Endothelial cell of umbilical vein (primary cell): ENCODE results near the gene NCS1. TPM values are rescaled to one million over a fixed set of nuclear protein-coding genes. Genes with fewer than 3 reads are reported as not detected.

ENCODE experiments used
- BruUV-seq: library from RNA; stranded (reverse); fragments of 400-500 nt; replicated peaks from 2 replicates; lab custom pipeline; 2021; lab: Mats Ljungman, UMichigan
- CTCF ChIA-PET: fragments of 300-600, 350-600 bp; sonication (Branson Sonifier 250); formaldehyde crosslinking; loops from one replicate; lab custom pipeline; 2021; ENCODE audit warnings: antibody characterized with exemption, inconsistent platforms; lab: Charles Lee
- POLR2A ChIA-PET: fragments of 300-600, 350-600 bp; sonication (Branson Sonifier 250); formaldehyde crosslinking; loops from one replicate; lab custom pipeline; 2021; ENCODE audit warnings: antibody characterized with exemption, inconsistent platforms; lab: Charles Lee
- DNase-seq: peaks from one replicate; pipeline ENCODE4 v3.0.0-alpha.2; 2011; ENCODE audit warnings: low read depth, low spot score
- FAIRE-seq: peaks from 2 replicates; lab custom pipeline; 2011; peaks lifted over from hg19 to GRCh38; lab: Jason Lieb, UNC
- H2AFZ ChIP-seq: 2 replicates; pipeline ENCODE4 v1.6.0; 2012; ENCODE audit warnings: low read depth, low read length, control low read depth, inconsistent platforms
- H3K27ac ChIP-seq: 2 replicates; pipeline ENCODE4 v1.5.1; 2011; ENCODE audit warnings: low read depth, mild to moderate bottlenecking, control low read depth, low read length, moderate library complexity; ENCODE audit not compliant: insufficient read depth
- H3K27me3 ChIP-seq, 2 experiments: 2 replicates each; pipeline versions ENCODE4 v1.6.0 to v1.6.1; 2011; ENCODE audit warnings: low read length in 2 of 2, mixed read lengths in 1 of 2; ENCODE audit not compliant: control insufficient read depth in 2 of 2, insufficient read depth in 2 of 2
- H3K36me3 ChIP-seq, 2 experiments: 2 replicates in 1 of 2; 3 replicates in 1 of 2; pipeline ENCODE4 v1.5.1; 2011; ENCODE audit warnings: low read length in 2 of 2, mild to moderate bottlenecking in 1 of 2, moderate library complexity in 1 of 2; ENCODE audit not compliant: control insufficient read depth in 2 of 2, insufficient read depth in 2 of 2; ENCODE audit errors: extremely low read depth in 1 of 2
- H3K4me1 ChIP-seq: 3 replicates; pipeline ENCODE4 v1.5.1; 2011; ENCODE audit warnings: mild to moderate bottlenecking, low read length; ENCODE audit not compliant: control insufficient read depth, insufficient read depth; ENCODE audit errors: extremely low read depth
- H3K4me2 ChIP-seq: 2 replicates; pipeline ENCODE4 v1.6.1; 2011; ENCODE audit warnings: low read length, control low read depth, mixed read lengths; ENCODE audit not compliant: insufficient read depth
- H3K4me3 ChIP-seq, 3 experiments: fragments of 200-600 bp in 1 of 3; sonication (generic), shearing (Covaris generic) in 1 of 3; replicated peaks in 1 of 3; 2 replicates each; pipeline ENCODE4 v1.5.1; 2011 to 2016; ENCODE audit warnings: control low read depth in 3 of 3, low read length in 3 of 3, mild to moderate bottlenecking in 2 of 3, inconsistent platforms in 1 of 3, low read depth in 1 of 3, moderate library complexity in 1 of 3; ENCODE audit not compliant: insufficient read depth in 1 of 3
- H3K79me2 ChIP-seq: 2 replicates; pipeline ENCODE4 v1.6.0; 2012; ENCODE audit warnings: low read length, inconsistent platforms; ENCODE audit not compliant: control insufficient read depth, insufficient read depth
- H3K9ac ChIP-seq: replicated peaks from 2 replicates; pipeline ENCODE3; 2011; ENCODE audit warnings: low read length, control low read depth; ENCODE audit not compliant: insufficient read depth; ENCODE audit errors: extremely low read depth
- H3K9me1 ChIP-seq: replicated peaks from 3 replicates; pipeline ENCODE4 v1.6.0; 2011; ENCODE audit warnings: mild to moderate bottlenecking, low read length; ENCODE audit not compliant: control insufficient read depth, insufficient read depth; ENCODE audit errors: extremely low read depth
- H3K9me3 ChIP-seq: replicated peaks from 2 replicates; pipeline ENCODE4 v1.5.1; 2012; ENCODE audit warnings: low read length, inconsistent platforms; ENCODE audit not compliant: control insufficient read depth, insufficient read depth
- H4K20me1 ChIP-seq: replicated peaks from 2 replicates; pipeline ENCODE3; 2011; ENCODE audit warnings: mild to moderate bottlenecking, low read length; ENCODE audit not compliant: control insufficient read depth, insufficient read depth; ENCODE audit errors: extremely low read depth
- EZH2 ChIP-seq: IDR thresholded peaks from 2 replicates; pipeline ENCODE4 v1.6.1; 2012; ENCODE audit warnings: borderline replicate concordance, low read depth, mild to moderate bottlenecking, moderate library complexity, low read length, inconsistent platforms; ENCODE audit not compliant: severe bottlenecking
- FOS ChIP-seq: IDR thresholded peaks from 2 replicates; pipeline ENCODE4 v1.6.1; 2011; ENCODE audit warnings: mild to moderate bottlenecking, low read length, moderate library complexity, borderline replicate concordance; ENCODE audit not compliant: insufficient read depth
- GATA2 ChIP-seq: IDR thresholded peaks from 2 replicates; pipeline ENCODE4 v1.7.0; 2011; ENCODE audit warnings: low read depth, mild to moderate bottlenecking, moderate library complexity, mixed read lengths, low read length; ENCODE audit not compliant: insufficient read length, insufficient read depth
- JUN ChIP-seq: IDR thresholded peaks from 2 replicates; pipeline ENCODE4 v1.6.1; 2011; ENCODE audit warnings: borderline replicate concordance, low read depth; ENCODE audit not compliant: insufficient read length, insufficient read depth
- MYC ChIP-seq: IDR thresholded peaks from one replicate; pipeline ENCODE4 v1.6.1; 2011; ENCODE audit warnings: mild to moderate bottlenecking, low read depth, low read length
- POLR2A ChIP-seq: IDR thresholded peaks from 2 replicates; pipeline ENCODE4 v1.6.1; 2012; ENCODE audit warnings: low read depth, mild to moderate bottlenecking, control low read depth, low read length
- POLR2AphosphoS5 ChIP-seq: IDR thresholded peaks from 2 replicates; pipeline ENCODE4 v1.6.1; 2012; ENCODE audit warnings: low read depth, mild to moderate bottlenecking, control low read depth, low read length, moderate library complexity; ENCODE audit not compliant: insufficient read depth
- dilution Hi-C: fragments of 300-500 bp; cut with MboI; formaldehyde crosslinking; loops from one replicate; pipeline ENCODE4 v1.15.0; 2019; ENCODE audit warnings: low sequenced_read_pairs; ENCODE audit not compliant: extremely low pct_ligation_motif_present
- intact Hi-C: fragments of 100-400 bp; cut with micrococcal nuclease; formaldehyde crosslinking; loops from one replicate; pipeline ENCODE4 v1.10.0; 2022
- polyA plus RNA-seq, 4 experiments: library from polyadenylated mRNA; depleted of rRNA in 3 of 4; stranded (reverse) in 3 of 4; unstranded in 1 of 4; fragments of >200 nt; gene quantifications; 2 replicates each; pipeline versions ENCODE4 v1.2.1 to v1.2.3, GENCODE V29; 2011 to 2012; ENCODE audit warnings: missing spikeins in 1 of 4
- total RNA-seq: library from RNA; stranded (reverse); gene quantifications from 2 replicates; pipeline ENCODE4 v1.2.3, GENCODE V29; 2021
- TF ChIP-seq, protein P1 (sequence below): IDR thresholded peaks from 2 replicates; pipeline ENCODE4 v1.6.1; 2011; ENCODE audit not compliant: insufficient read depth, insufficient read length
- TF ChIP-seq, protein P2 (sequence below), 2 donors: IDR thresholded peaks; 1 replicate in 1 of 2; 2 replicates in 1 of 2; pipeline ENCODE4 v1.5.1; 2011; ENCODE audit warnings: low read length in 2 of 2, mild to moderate bottlenecking in 2 of 2, moderate library complexity in 2 of 2, control low read depth in 1 of 2, inconsistent platforms in 1 of 2, low read depth in 1 of 2; ENCODE audit not compliant: insufficient read depth in 1 of 2; ENCODE audit errors: extremely low read depth in 1 of 2

NCS1 gene
- total and polyA plus RNA-seq, 2 donors (not counting 3 experiments of a cell fraction or from before 2014, with no cell fraction given), result 53.6 to 77.4 TPM

DNA sequence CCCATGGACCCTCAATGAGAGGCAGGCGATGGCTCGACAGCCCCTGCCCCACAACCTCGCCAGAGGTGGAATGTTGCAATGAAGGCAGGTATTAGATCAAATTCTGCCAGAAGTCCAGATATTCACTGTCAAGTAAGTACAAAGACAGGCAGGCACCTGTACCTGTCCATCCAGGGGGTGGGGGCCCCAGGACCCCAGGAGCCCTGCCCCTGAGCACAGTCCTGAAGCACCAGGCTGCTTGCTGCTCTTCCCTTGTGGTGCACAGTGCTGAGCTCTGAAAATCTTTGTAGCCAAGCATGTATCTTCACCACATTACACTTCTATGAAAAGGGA, 67.1 kb downstream of the NCS1 start:
- Histone ChIP-seq H3K9me3 (no peaks in the 10 kb centered on the region), H3K4me3 (no peak overlapping the region), H3K27me3 (no peaks in the 10 kb centered on the region), H4K20me1 (no peaks in the 10 kb centered on the region), H3K79me2 (no peaks in the 10 kb centered on the region), H3K9ac (no peak overlapping the region), H3K4me2 (no peak overlapping the region), H3K9me1 (no peaks in the 10 kb centered on the region), H3K36me3 (peaks cover 0 to 4% of the 10 kb centered on the region in 2 experiments), H3K27ac (no peak overlapping the region), H2AFZ (no peak overlapping the region), H3K4me1 (peaks cover 7% of the 10 kb centered on the region)
- DNase-seq (no peak), FAIRE-seq (no peak)
- BruUV-seq, result no TSS peak
- intact Hi-C loops (loop anchor here (10.0 kb wide), 1 partner anchor 355 kb away; no protein-coding TSS in a partner anchor), dilution Hi-C loops (no loop called here)
- POLR2A ChIA-PET, result no interaction called here
- no peak for TF ChIP-seq JUN
- no peak for TF ChIP-seq GATA2
- no peak for TF ChIP-seq POLR2AphosphoS5
- no peak for TF ChIP-seq FOS
- TF ChIP-seq, protein P1, sequence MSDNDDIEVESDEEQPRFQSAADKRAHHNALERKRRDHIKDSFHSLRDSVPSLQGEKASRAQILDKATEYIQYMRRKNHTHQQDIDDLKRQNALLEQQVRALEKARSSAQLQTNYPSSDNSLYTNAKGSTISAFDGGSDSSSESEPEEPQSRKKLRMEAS, result no peak
- TF ChIP-seq POLR2A, result no peak
- no peak for TF ChIP-seq EZH2
- TF ChIP-seq, protein P2, sequence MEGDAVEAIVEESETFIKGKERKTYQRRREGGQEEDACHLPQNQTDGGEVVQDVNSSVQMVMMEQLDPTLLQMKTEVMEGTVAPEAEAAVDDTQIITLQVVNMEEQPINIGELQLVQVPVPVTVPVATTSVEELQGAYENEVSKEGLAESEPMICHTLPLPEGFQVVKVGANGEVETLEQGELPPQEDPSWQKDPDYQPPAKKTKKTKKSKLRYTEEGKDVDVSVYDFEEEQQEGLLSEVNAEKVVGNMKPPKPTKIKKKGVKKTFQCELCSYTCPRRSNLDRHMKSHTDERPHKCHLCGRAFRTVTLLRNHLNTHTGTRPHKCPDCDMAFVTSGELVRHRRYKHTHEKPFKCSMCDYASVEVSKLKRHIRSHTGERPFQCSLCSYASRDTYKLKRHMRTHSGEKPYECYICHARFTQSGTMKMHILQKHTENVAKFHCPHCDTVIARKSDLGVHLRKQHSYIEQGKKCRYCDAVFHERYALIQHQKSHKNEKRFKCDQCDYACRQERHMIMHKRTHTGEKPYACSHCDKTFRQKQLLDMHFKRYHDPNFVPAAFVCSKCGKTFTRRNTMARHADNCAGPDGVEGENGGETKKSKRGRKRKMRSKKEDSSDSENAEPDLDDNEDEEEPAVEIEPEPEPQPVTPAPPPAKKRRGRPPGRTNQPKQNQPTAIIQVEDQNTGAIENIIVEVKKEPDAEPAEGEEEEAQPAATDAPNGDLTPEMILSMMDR (IDR thresholded peaks at IDR 0.05; ENCODE audit: extremely low read depth in 1 of 2, insufficient read depth in 1 of 2, low read depth in 1 of 2, low read length in 2 of 2), result no peak
- TF ChIP-seq MYC, result no peak
- CTCF ChIA-PET, result interaction anchor here (1.7 kb wide), 1 partner anchor 132 kb away, joined by 8 read pairs; no protein-coding TSS in a partner anchor
